DOHH2 (cell line): ENCODE data around the gene SYAP1.
A peak's percentile ranks its signal among the peaks of the same experiment; 100 is the strongest.

Experiments
- H3F3A ChIP-seq: fragments of 200-600 bp; sonication (generic), shearing (Covaris generic); 2 replicates; pipeline ENCODE4 v1.6.0; 2016; ENCODE audit warnings: antibody characterized with exemption, mild to moderate bottlenecking; ENCODE audit not compliant: control insufficient read depth, insufficient read depth
- H3K27ac ChIP-seq: fragments of 200-600 bp; sonication (generic); 2 replicates; pipeline ENCODE4 v1.5.1; 2014; ENCODE audit warnings: low read depth, mild to moderate bottlenecking, low read length, moderate library complexity
- H3K27me3 ChIP-seq: fragments of 200-600 bp; sonication (generic); 2 replicates; pipeline ENCODE4 v1.6.1; 2014; ENCODE audit warnings: mild to moderate bottlenecking, low read length, mixed read lengths; ENCODE audit not compliant: control insufficient read depth
- H3K36me3 ChIP-seq: fragments of 200-600 bp; sonication (generic); 2 replicates; pipeline ENCODE4 v1.6.1; 2014; ENCODE audit warnings: mild to moderate bottlenecking, low read length, moderate library complexity, mixed read lengths; ENCODE audit not compliant: control insufficient read depth
- H3K4me1 ChIP-seq: fragments of 200-600 bp; sonication (generic); 2 replicates; pipeline ENCODE4 v1.6.1; 2014; ENCODE audit warnings: mild to moderate bottlenecking, low read length, mixed read lengths; ENCODE audit not compliant: control insufficient read depth
- H3K4me2 ChIP-seq: fragments of 200-600 bp; sonication (generic); 2 replicates; pipeline ENCODE4 v1.6.0; 2014; ENCODE audit warnings: mild to moderate bottlenecking, low read length, moderate library complexity
- H3K4me3 ChIP-seq: fragments of 200-600 bp; sonication (generic); 2 replicates; pipeline ENCODE4 v1.5.1; 2014; ENCODE audit warnings: mild to moderate bottlenecking, low read length, mixed read lengths
- H3K79me2 ChIP-seq: fragments of 200-600 bp; sonication (generic); 2 replicates; pipeline ENCODE4 v1.6.1; 2014; ENCODE audit warnings: mild to moderate bottlenecking, low read length, mixed read lengths; ENCODE audit not compliant: control insufficient read depth
- H3K9me2 ChIP-seq: fragments of 200-600 bp; sonication (generic); replicated peaks from 2 replicates; pipeline ENCODE4 v1.6.1; 2014; ENCODE audit warnings: mild to moderate bottlenecking, low read length, mixed read lengths; ENCODE audit not compliant: control insufficient read depth
- H3K9me3 ChIP-seq: fragments of 200-600 bp; sonication (generic); 2 replicates; pipeline ENCODE4 v1.6.1; 2014; ENCODE audit warnings: antibody characterized with exemption, low read length, mixed read lengths; ENCODE audit not compliant: control insufficient read depth, insufficient read depth
- H4K20me1 ChIP-seq: fragments of 200-600 bp; sonication (generic); 2 replicates; pipeline ENCODE4 v1.6.0; 2014; ENCODE audit warnings: low read depth, mild to moderate bottlenecking, antibody characterized with exemption, low read length, moderate library complexity; ENCODE audit not compliant: control insufficient read depth, insufficient read depth
- EZH2phosphoT487 ChIP-seq: fragments of 200-600 bp; sonication (generic); IDR thresholded peaks from 2 replicates; pipeline ENCODE4 v1.6.1; 2017; ENCODE audit warnings: borderline replicate concordance, mild to moderate bottlenecking, antibody characterized with exemption, low read length, moderate library complexity, mixed read lengths
- TF ChIP-seq, protein P1 (sequence below): fragments of 200-600 bp; sonication (generic); IDR thresholded peaks from one replicate; pipeline ENCODE4 v1.5.1; 2014; ENCODE audit warnings: antibody characterized with exemption, mild to moderate bottlenecking, low read depth, low read length; ENCODE audit not compliant: poor library complexity, severe bottlenecking

SYAP1 gene

DNA sequence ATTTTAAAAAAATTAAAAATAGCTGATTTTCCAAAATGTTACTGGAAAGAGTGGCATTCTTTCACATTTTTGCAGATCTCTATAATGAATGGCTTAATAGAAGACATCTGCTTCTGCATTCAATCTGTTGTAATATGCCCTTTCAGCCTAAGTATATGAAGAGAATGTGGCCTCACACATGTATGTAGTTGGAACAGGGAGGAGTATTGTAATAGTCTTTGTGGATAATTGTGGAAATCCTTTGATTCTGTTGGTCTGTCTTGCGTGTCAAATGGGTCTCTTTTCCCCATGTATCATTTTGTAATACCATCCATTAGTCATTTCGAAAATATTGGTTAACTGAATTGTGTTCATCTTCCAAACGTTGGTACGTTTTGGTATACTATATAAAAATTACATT lies 78.4 kb downstream of the SYAP1 start:
- Histone ChIP-seq H3K9me3 (no peaks in the 10 kb centered on the region), H3K79me2 (peaks cover 92% of the 10 kb centered on the region), H3K4me2 (no peak overlapping the region), H3K27me3 (no peaks in the 10 kb centered on the region), H3K27ac (no peak overlapping the region), H3K4me3 (no peak overlapping the region), H4K20me1 (no peaks in the 10 kb centered on the region), H3F3A (no peaks in the 10 kb centered on the region), H3K36me3 (peaks cover 37% of the 10 kb centered on the region), H3K9me2 (no peaks in the 10 kb centered on the region), H3K4me1 (0 out of 2 replicates have a peak, but pooled peaks cover 1% of the 10 kb centered on the region)
- TF ChIP-seq, protein P1, sequence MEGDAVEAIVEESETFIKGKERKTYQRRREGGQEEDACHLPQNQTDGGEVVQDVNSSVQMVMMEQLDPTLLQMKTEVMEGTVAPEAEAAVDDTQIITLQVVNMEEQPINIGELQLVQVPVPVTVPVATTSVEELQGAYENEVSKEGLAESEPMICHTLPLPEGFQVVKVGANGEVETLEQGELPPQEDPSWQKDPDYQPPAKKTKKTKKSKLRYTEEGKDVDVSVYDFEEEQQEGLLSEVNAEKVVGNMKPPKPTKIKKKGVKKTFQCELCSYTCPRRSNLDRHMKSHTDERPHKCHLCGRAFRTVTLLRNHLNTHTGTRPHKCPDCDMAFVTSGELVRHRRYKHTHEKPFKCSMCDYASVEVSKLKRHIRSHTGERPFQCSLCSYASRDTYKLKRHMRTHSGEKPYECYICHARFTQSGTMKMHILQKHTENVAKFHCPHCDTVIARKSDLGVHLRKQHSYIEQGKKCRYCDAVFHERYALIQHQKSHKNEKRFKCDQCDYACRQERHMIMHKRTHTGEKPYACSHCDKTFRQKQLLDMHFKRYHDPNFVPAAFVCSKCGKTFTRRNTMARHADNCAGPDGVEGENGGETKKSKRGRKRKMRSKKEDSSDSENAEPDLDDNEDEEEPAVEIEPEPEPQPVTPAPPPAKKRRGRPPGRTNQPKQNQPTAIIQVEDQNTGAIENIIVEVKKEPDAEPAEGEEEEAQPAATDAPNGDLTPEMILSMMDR = no peak
- TF ChIP-seq EZH2phosphoT487 = no peak

DNA sequence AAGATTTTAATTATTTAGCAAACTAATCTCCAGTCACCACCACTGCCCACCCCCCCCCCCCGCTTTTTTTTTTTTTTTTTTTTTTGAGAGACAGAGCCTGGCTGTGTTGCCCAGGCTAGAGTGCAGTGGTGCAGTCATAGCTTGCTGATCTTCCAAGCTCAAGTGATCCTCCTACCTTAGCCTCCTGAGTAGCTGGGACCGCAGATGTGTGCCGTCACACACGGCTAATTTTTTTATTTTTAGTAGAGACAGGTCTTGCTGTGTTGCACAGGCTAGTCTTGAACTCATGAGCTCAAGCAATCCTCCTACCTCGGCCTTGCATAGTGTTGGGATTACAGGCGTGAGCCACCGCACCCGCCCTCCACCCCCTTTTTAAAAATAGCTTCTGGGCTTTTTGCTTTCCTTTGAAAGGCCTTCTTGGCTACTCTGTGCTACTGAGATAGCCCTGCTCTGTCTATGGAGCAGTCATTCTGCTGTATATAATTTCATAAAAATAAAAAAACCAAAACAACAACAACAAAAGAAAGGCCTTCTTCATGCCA lies 85.6 kb downstream of the SYAP1 start:
- Histone ChIP-seq H3K4me1 (peaks cover 52% of the 10 kb centered on the region), H3K9me2 (no peaks in the 10 kb centered on the region), H3K9me3 (no peaks in the 10 kb centered on the region), H3K27me3 (no peaks in the 10 kb centered on the region), H3K79me2 (peaks cover 91% of the 10 kb centered on the region), H3K36me3 (peaks cover 44% of the 10 kb centered on the region), H3F3A (peaks cover 9% of the 10 kb centered on the region; the same call in 1 of the 2 replicates), H4K20me1 (0 out of 2 replicates have a peak, but pooled peaks cover 5% of the 10 kb centered on the region), H3K27ac (peak overlapping the region; percentile 90), H3K4me3 (peak overlapping the region; percentile 62), H3K4me2 (peak overlapping the region; percentile 73)
- TF ChIP-seq, protein P1 = no peak
- TF ChIP-seq EZH2phosphoT487 = no peak

DNA sequence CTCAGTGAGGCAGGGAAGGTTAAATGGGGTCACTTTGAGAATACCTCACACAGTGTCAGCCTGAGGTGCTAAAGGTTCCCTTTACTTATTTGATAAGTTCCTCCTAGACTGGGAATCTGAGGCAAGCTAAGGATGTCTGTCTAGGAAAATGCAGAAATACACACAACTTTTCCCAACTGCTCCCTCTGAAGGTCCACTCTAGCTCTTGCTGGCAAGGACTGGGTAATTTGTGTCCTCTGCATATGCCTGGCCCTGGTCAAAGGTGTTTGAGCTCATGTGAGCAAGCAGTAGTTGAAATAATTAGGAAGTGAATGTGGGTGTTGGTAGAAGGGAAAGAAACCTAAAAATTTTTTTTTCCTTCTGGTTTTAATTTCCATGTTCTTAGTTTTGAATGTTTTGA lies 88.1 kb downstream of the SYAP1 start:
- Histone ChIP-seq H3K27me3 (no peaks in the 10 kb centered on the region), H3K9me2 (no peaks in the 10 kb centered on the region), H3K27ac (peak overlapping the region; percentile 30), H3K4me2 (peak overlapping the region; percentile 26; the same call in 1 of the 2 replicates), H4K20me1 (0 out of 2 replicates have a peak, but pooled peaks cover 5% of the 10 kb centered on the region), H3F3A (peaks cover 9% of the 10 kb centered on the region; the same call in 1 of the 2 replicates), H3K4me3 (no peak overlapping the region), H3K9me3 (no peaks in the 10 kb centered on the region), H3K36me3 (peaks cover 45% of the 10 kb centered on the region), H3K79me2 (peaks cover 93% of the 10 kb centered on the region), H3K4me1 (peaks cover 52% of the 10 kb centered on the region)
- no peak for TF ChIP-seq EZH2phosphoT487
- TF ChIP-seq, protein P1 = no peak
